AG08395 (cell line): ENCODE data around the gene TNFAIP3.

Experiments used
- DNase-seq: peaks from one replicate; pipeline ENCODE4 v3.0.0; 2012; ENCODE audit warnings: mixed read lengths, low spot score

Gene TNFAIP3

GRCh38 chr6:137923866-137924653 is 57.0 kb downstream of the TNFAIP3 start:
- DNase-seq, result no peak

- no peak for DNase-seq
Measured at GRCh38 chr6:137925141-137925698, 58.2 kb downstream of the TNFAIP3 start.

GRCh38 chr6:137926207-137926731 is 59.2 kb downstream of the TNFAIP3 start:
- DNase-seq, result peak; percentile 91

- no peak for DNase-seq
Measured at GRCh38 chr6:137926985-137927384, 59.9 kb downstream of the TNFAIP3 start.

- DNase-seq, result no peak
Measured at GRCh38 chr6:137927777-137928218, 60.7 kb downstream of the TNFAIP3 start.

- no peak for DNase-seq
Measured at GRCh38 chr6:137928286-137928685, 61.2 kb downstream of the TNFAIP3 start.

GRCh38 chr6:137931849-137932465 is 64.9 kb downstream of the TNFAIP3 start:
- DNase-seq, result no peak
